H9 (cell line): ENCODE results near the gene SMAD3. TPM values are rescaled to one million over a fixed set of nuclear protein-coding genes. Genes with fewer than 3 reads are reported as not detected.
A peak's percentile ranks its signal among the peaks of the same experiment; 100 is the strongest.

ENCODE experiments used
- DNase-seq: peaks from one replicate; pipeline ENCODE4 v3.0.0-alpha.2; 2017
- H2AFZ ChIP-seq: one replicate; pipeline ENCODE4 v1.6.1; 2013; ENCODE audit warnings: mild to moderate bottlenecking, low read length, control low read depth, moderate library complexity
- H2AK5ac ChIP-seq: 2 replicates; pipeline ENCODE4 v1.6.1; 2013; ENCODE audit warnings: low read length, control low read depth, mixed read lengths; ENCODE audit not compliant: insufficient read length
- H2BK120ac ChIP-seq: one replicate; pipeline ENCODE4 v1.6.1; 2013; ENCODE audit warnings: low read depth, mild to moderate bottlenecking, low read length, control low read depth, inconsistent platforms; ENCODE audit not compliant: poor library complexity, severe bottlenecking
- H2BK12ac ChIP-seq: 2 replicates; pipeline ENCODE4 v1.6.1; 2013; ENCODE audit warnings: low read length, control low read depth, mixed read lengths, low read depth; ENCODE audit not compliant: insufficient read length
- H2BK15ac ChIP-seq: 2 replicates; pipeline ENCODE4 v1.6.1; 2013; ENCODE audit warnings: low read depth, low read length, control low read depth
- H2BK20ac ChIP-seq: one replicate; pipeline ENCODE4 v1.6.1; 2013; ENCODE audit warnings: low read depth, mild to moderate bottlenecking, low read length, control low read depth, inconsistent platforms; ENCODE audit not compliant: poor library complexity, severe bottlenecking
- H2BK5ac ChIP-seq: 2 replicates; pipeline ENCODE4 v1.6.1; 2013; ENCODE audit warnings: low read length, control low read depth, mixed read lengths; ENCODE audit not compliant: insufficient read length
- H3K14ac ChIP-seq: 2 replicates; pipeline ENCODE4 v1.6.1; 2013; ENCODE audit warnings: low read length, control low read depth; ENCODE audit not compliant: insufficient read depth
- H3K18ac ChIP-seq: 2 replicates; pipeline ENCODE4 v1.6.1; 2013; ENCODE audit warnings: low read depth, mild to moderate bottlenecking, mixed read lengths, low read length, control low read depth; ENCODE audit not compliant: insufficient read length
- H3K23ac ChIP-seq: 2 replicates; pipeline ENCODE4 v1.6.1; 2013; ENCODE audit warnings: low read length, control low read depth, mixed read lengths, low read depth; ENCODE audit not compliant: insufficient read length
- H3K23me2 ChIP-seq: 2 replicates; pipeline ENCODE4 v1.6.1; 2013; ENCODE audit warnings: low read depth, mild to moderate bottlenecking, mixed read lengths, low read length, control low read depth; ENCODE audit not compliant: insufficient read length, poor library complexity, severe bottlenecking
- H3K27ac ChIP-seq: 2 replicates; pipeline ENCODE4 v1.5.1; 2013; ENCODE audit warnings: low read length, control low read depth, mixed read lengths, low read depth; ENCODE audit not compliant: insufficient read length
- H3K27me3 ChIP-seq: 2 replicates; pipeline ENCODE4 v1.6.1; 2013; ENCODE audit warnings: low read length, control low read depth, inconsistent platforms; ENCODE audit not compliant: insufficient read depth
- H3K4ac ChIP-seq: 2 replicates; pipeline ENCODE4 v1.6.1; 2013; ENCODE audit warnings: low read depth, mild to moderate bottlenecking, control low read depth, inconsistent platforms, low read length, moderate library complexity
- H3K4me1 ChIP-seq: 2 replicates; pipeline ENCODE4 v1.6.1; 2013; ENCODE audit warnings: low read length, control low read depth, inconsistent platforms; ENCODE audit not compliant: insufficient read depth
- H3K4me2 ChIP-seq: 2 replicates; pipeline ENCODE4 v1.6.1; 2013; ENCODE audit warnings: low read length, control low read depth, mixed read lengths; ENCODE audit not compliant: insufficient read length, insufficient read depth
- H3K56ac ChIP-seq: 2 replicates; pipeline ENCODE4 v1.6.1; 2013; ENCODE audit warnings: low read depth, mild to moderate bottlenecking, mixed read lengths, low read length, control low read depth; ENCODE audit not compliant: insufficient read length
- H3K79me1 ChIP-seq: 2 replicates; pipeline ENCODE4 v1.6.1; 2013; ENCODE audit warnings: low read depth, mild to moderate bottlenecking, moderate library complexity, low read length, control low read depth, inconsistent platforms; ENCODE audit not compliant: insufficient read depth, poor library complexity, severe bottlenecking
- H3K79me2 ChIP-seq: 2 replicates; pipeline ENCODE4 v1.6.1; 2013; ENCODE audit warnings: low read length, control low read depth, inconsistent platforms; ENCODE audit not compliant: insufficient read depth
- H3K9ac ChIP-seq: 2 replicates; pipeline ENCODE4 v1.6.1; 2013; ENCODE audit warnings: low read length, control low read depth, mixed read lengths; ENCODE audit not compliant: insufficient read length; ENCODE audit errors: extremely low read depth
- H3K9me3 ChIP-seq: one replicate; pipeline ENCODE4 v1.6.1; 2013; ENCODE audit warnings: low read depth, low read length, inconsistent platforms; ENCODE audit not compliant: control insufficient read depth
- H3T11ph ChIP-seq: one replicate; pipeline ENCODE4 v1.6.1; 2013; ENCODE audit warnings: mild to moderate bottlenecking, low read length, control low read depth, inconsistent platforms
- H4K20me1 ChIP-seq: one replicate; pipeline ENCODE4 v1.6.1; 2013; ENCODE audit not compliant: control insufficient read depth, insufficient read length, insufficient read depth
- H4K5ac ChIP-seq: 2 replicates; pipeline ENCODE4 v1.6.1; 2013; ENCODE audit warnings: low read depth, mild to moderate bottlenecking, mixed read lengths, low read length, control low read depth; ENCODE audit not compliant: insufficient read length
- H4K8ac ChIP-seq: replicated peaks from 2 replicates; pipeline ENCODE4 v1.6.1; 2013; ENCODE audit warnings: low read length, control low read depth, mixed read lengths, low read depth; ENCODE audit not compliant: insufficient read length
- H4K91ac ChIP-seq: 2 replicates; pipeline ENCODE4 v1.6.1; 2013; ENCODE audit warnings: low read depth, mild to moderate bottlenecking, moderate library complexity, mixed read lengths, low read length, control low read depth; ENCODE audit not compliant: insufficient read length
- H3K27ac Mint-ChIP-seq, 3 experiments: 2 replicates in 2 of 3; 3 replicates in 1 of 3; pipeline ENCODE4 v1.8.0; 2020 to 2021; ENCODE audit warnings: mixed read lengths in 3 of 3, mild to moderate bottlenecking in 1 of 3, moderate library complexity in 1 of 3
- H3K27me3 Mint-ChIP-seq: 2 replicates; pipeline ENCODE4 v1.8.0; 2021; ENCODE audit warnings: low read depth, mild to moderate bottlenecking, moderate library complexity, mixed read lengths
- H3K36me3 Mint-ChIP-seq, 3 experiments: 2 replicates in 2 of 3; 3 replicates in 1 of 3; pipeline ENCODE4 v1.8.0; 2020 to 2021; ENCODE audit warnings: low read depth in 3 of 3, mixed read lengths in 3 of 3; ENCODE audit not compliant: insufficient read depth in 1 of 3
- H3K4me1 Mint-ChIP-seq, 2 experiments: 2 replicates each; pipeline ENCODE4 v1.8.0; 2020; ENCODE audit warnings: mixed read lengths in 2 of 2
- H3K4me3 Mint-ChIP-seq, 2 experiments: 2 replicates in 1 of 2; 3 replicates in 1 of 2; pipeline ENCODE4 v1.8.0; 2020 to 2021; ENCODE audit warnings: mild to moderate bottlenecking in 2 of 2, mixed read lengths in 2 of 2, moderate library complexity in 1 of 2
- H3K9me3 Mint-ChIP-seq, 2 experiments: 2 replicates in 1 of 2; 3 replicates in 1 of 2; pipeline ENCODE4 v1.8.0; 2020; ENCODE audit warnings: mild to moderate bottlenecking in 2 of 2, mixed read lengths in 2 of 2, moderate library complexity in 1 of 2
- WGBS: extraction: QIAGEN DNeasy Blood & Tissue Kit; methylation state at CpG from one replicate; pipeline ENCODE4 v1.1.7; 2013; ENCODE audit warnings: missing lambda C conversion rate, low lambda C conversion rate, mixed read lengths; ENCODE audit not compliant: insufficient read length; ENCODE audit errors: extremely low coverage; 5-methylcytosine and 5-hydroxymethylcytosine counted together
- total RNA-seq: library from RNA; stranded (reverse); gene quantifications from 2 replicates; pipeline ENCODE4 v1.2.1, GENCODE V29; 2021
- TF ChIP-seq, protein P1 (sequence below): fragments of 200-600 bp; sonication (generic); conservative IDR thresholded peaks from 3 replicates; pipeline ENCODE4 v1.8.0; 2021; ENCODE audit warnings: antibody characterized with exemption, mild to moderate bottlenecking

Gene SMAD3
- total RNA-seq, 1 experiment from 2014 or later, result 26.7 TPM

DNA sequence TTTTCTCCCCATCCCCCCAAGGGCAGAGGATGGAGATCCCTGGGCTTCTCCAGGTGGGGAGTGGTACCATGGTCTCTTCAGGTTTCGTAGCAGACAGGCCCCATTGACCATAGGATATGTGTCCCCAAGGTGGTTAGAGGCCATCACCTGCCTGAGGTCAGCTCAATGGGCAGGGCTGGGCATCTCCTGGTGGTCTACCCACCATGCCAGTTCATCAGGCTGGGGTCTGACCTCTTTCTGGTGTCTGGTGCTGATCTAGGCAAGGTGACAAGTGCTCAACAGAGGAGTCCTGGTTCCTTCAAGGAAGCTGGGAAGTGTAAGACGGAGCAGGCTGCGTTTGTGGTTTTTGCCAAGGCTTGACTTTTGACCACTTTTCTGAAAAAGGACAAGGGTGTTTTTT, 71.4 kb downstream of the SMAD3 start:
- H3K36me3 Mint-ChIP-seq, result no peaks in the 10 kb centered on the region
- Histone ChIP-seq H3K79me2 (no peaks in the 10 kb centered on the region), H3K9me3 (no peaks in the 10 kb centered on the region), H3K56ac (no peak overlapping the region), H3T11ph (no peak overlapping the region), H2AK5ac (no peak overlapping the region), H3K14ac (no peak overlapping the region), H4K20me1 (no peaks in the 10 kb centered on the region), H3K23me2 (no peaks in the 10 kb centered on the region), H3K79me1 (no peaks in the 10 kb centered on the region), H3K27me3 (no peaks in the 10 kb centered on the region), H2BK5ac (no peak overlapping the region), H3K4me1 (peaks cover 5% of the 10 kb centered on the region; the same call in 1 of the 2 replicates), H4K91ac (no peak overlapping the region), H4K5ac (no peak overlapping the region), H2AFZ (no peak overlapping the region), H3K4ac (no peak overlapping the region), H4K8ac (no peak overlapping the region), H3K23ac (no peak overlapping the region), H2BK12ac (no peak overlapping the region), H3K18ac (no peak overlapping the region), H3K9ac (no peak overlapping the region), H3K4me2 (no peak overlapping the region), H2BK120ac (no peak overlapping the region), H2BK15ac (no peak overlapping the region), H2BK20ac (no peak overlapping the region), H3K27ac (no peak overlapping the region)
- no peak for DNase-seq
- H3K4me1 Mint-ChIP-seq, result peaks cover 65 to 69% of the 10 kb centered on the region in 2 experiments
- no CpG with 5 or more reads among the region's 3 CpGs for WGBS
- H3K27ac Mint-ChIP-seq, result peak overlapping the region in 1 of 3 experiments; percentile 6; a peak in 2 of 7 replicates
- H3K9me3 Mint-ChIP-seq, result no peaks in the 10 kb centered on the region
- H3K4me3 Mint-ChIP-seq, result no peak overlapping the region
- H3K27me3 Mint-ChIP-seq, result no peaks in the 10 kb centered on the region
- TF ChIP-seq, protein P1, sequence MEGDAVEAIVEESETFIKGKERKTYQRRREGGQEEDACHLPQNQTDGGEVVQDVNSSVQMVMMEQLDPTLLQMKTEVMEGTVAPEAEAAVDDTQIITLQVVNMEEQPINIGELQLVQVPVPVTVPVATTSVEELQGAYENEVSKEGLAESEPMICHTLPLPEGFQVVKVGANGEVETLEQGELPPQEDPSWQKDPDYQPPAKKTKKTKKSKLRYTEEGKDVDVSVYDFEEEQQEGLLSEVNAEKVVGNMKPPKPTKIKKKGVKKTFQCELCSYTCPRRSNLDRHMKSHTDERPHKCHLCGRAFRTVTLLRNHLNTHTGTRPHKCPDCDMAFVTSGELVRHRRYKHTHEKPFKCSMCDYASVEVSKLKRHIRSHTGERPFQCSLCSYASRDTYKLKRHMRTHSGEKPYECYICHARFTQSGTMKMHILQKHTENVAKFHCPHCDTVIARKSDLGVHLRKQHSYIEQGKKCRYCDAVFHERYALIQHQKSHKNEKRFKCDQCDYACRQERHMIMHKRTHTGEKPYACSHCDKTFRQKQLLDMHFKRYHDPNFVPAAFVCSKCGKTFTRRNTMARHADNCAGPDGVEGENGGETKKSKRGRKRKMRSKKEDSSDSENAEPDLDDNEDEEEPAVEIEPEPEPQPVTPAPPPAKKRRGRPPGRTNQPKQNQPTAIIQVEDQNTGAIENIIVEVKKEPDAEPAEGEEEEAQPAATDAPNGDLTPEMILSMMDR, result no peak
